IMR-90 (cell line): ENCODE results near the gene PPP2R2D. TPM values are rescaled to one million over a fixed set of nuclear protein-coding genes. Genes with fewer than 3 reads are reported as not detected.

Experiments used
- ATAC-seq: fragments of 200-7000 bp; cut with Tn5 transposase; 2 replicates; pipeline ENCODE4 v1.9.1; 2020; ENCODE audit warnings: low read depth, mild to moderate bottlenecking, moderate library complexity
- BruUV-seq: library from RNA; stranded (reverse); fragments of 400-500 nt; replicated peaks from 2 replicates; lab custom pipeline; 2021; lab: Mats Ljungman, UMichigan
- CTCF ChIA-PET: fragments of 300-600 bp; formaldehyde crosslinking; extraction: SDS; loops from one replicate; lab custom pipeline; 2021; ENCODE audit warnings: antibody characterized with exemption; lab: Yijun Ruan, JAX
- POLR2A ChIA-PET: fragments of 300-600 bp; sonication (Branson Sonifier 250); formaldehyde crosslinking; loops from one replicate; lab custom pipeline; 2022; ENCODE audit warnings: antibody characterized with exemption; ENCODE audit not compliant: unreplicated experiment; lab: Charles Lee
- DNase-seq: peaks from one replicate; pipeline ENCODE4 v3.0.0; 2013
- H2AFZ ChIP-seq: replicated peaks from 2 replicates; pipeline ENCODE3; 2013; ENCODE audit warnings: low read length, mild to moderate bottlenecking; ENCODE audit not compliant: poor library complexity
- H2AK5ac ChIP-seq: 2 replicates; pipeline ENCODE4 v1.6.1; 2013; ENCODE audit warnings: low read depth, low read length, inconsistent platforms
- H2AK9ac ChIP-seq: replicated peaks from 2 replicates; pipeline ENCODE3; 2013; ENCODE audit warnings: mild to moderate bottlenecking, low read depth, low read length, moderate library complexity; ENCODE audit not compliant: poor library complexity
- H2BK120ac ChIP-seq: 2 replicates; pipeline ENCODE4 v1.6.1; 2013; ENCODE audit warnings: low read depth, low read length, inconsistent platforms
- H2BK15ac ChIP-seq: 3 replicates; pipeline ENCODE4 v1.6.1; 2013; ENCODE audit warnings: low read depth, low read length, inconsistent platforms
- H2BK20ac ChIP-seq: 2 replicates; pipeline ENCODE4 v1.6.1; 2013; ENCODE audit warnings: low read depth, mild to moderate bottlenecking, inconsistent platforms, low read length, moderate library complexity
- H2BK5ac ChIP-seq: 2 replicates; pipeline ENCODE4 v1.6.1; 2013; ENCODE audit warnings: mild to moderate bottlenecking, low read depth, low read length, inconsistent platforms; ENCODE audit not compliant: poor library complexity, severe bottlenecking
- H3K14ac ChIP-seq: replicated peaks from 2 replicates; pipeline ENCODE4 v1.6.1; 2013; ENCODE audit warnings: low read depth, low read length, inconsistent platforms
- H3K18ac ChIP-seq: 2 replicates; pipeline ENCODE4 v1.6.1; 2013; ENCODE audit warnings: low read depth, low read length, control low read depth
- H3K23ac ChIP-seq: 2 replicates; pipeline ENCODE4 v1.6.1; 2013; ENCODE audit warnings: low read depth, low read length, inconsistent platforms
- H3K27ac ChIP-seq: 2 replicates; pipeline ENCODE4 v1.5.1; 2013; ENCODE audit warnings: mild to moderate bottlenecking, control low read depth, low read length; ENCODE audit not compliant: insufficient read depth
- H3K27me3 ChIP-seq: 2 replicates; pipeline ENCODE4 v1.6.1; 2013; ENCODE audit warnings: low read length; ENCODE audit not compliant: control insufficient read depth, insufficient read depth
- H3K36me3 ChIP-seq: 2 replicates; pipeline ENCODE4 v1.6.1; 2013; ENCODE audit warnings: low read length, mixed read lengths; ENCODE audit not compliant: control insufficient read depth, insufficient read depth
- H3K4ac ChIP-seq: 2 replicates; pipeline ENCODE4 v1.6.1; 2013; ENCODE audit warnings: low read depth, low read length, inconsistent platforms
- H3K4me1 ChIP-seq: 2 replicates; pipeline ENCODE4 v1.6.1; 2013; ENCODE audit warnings: low read length, mixed read lengths; ENCODE audit not compliant: control insufficient read depth, insufficient read depth
- H3K4me2 ChIP-seq: 2 replicates; pipeline ENCODE4 v1.6.1; 2013; ENCODE audit warnings: low read depth, mild to moderate bottlenecking, control low read depth, low read length, moderate library complexity
- H3K4me3 ChIP-seq: 2 replicates; pipeline ENCODE4 v1.5.1; 2013; ENCODE audit warnings: low read depth, mild to moderate bottlenecking, control low read depth, low read length, moderate library complexity; ENCODE audit not compliant: insufficient read depth
- H3K56ac ChIP-seq: 2 replicates; pipeline ENCODE4 v1.6.1; 2013; ENCODE audit warnings: low read length, inconsistent platforms; ENCODE audit not compliant: insufficient read depth; ENCODE audit errors: extremely low read depth
- H3K79me1 ChIP-seq, 2 experiments: 2 replicates each; pipeline ENCODE4 v1.6.1; 2013; ENCODE audit warnings: low read length in 2 of 2, inconsistent platforms in 1 of 2, low read depth in 1 of 2
- H3K9ac ChIP-seq: 2 replicates; pipeline ENCODE4 v1.6.1; 2013; ENCODE audit warnings: low read depth, low read length, control low read depth
- H3K9me1 ChIP-seq: 2 replicates; pipeline ENCODE4 v1.6.1; 2013; ENCODE audit warnings: low read length, inconsistent platforms; ENCODE audit not compliant: insufficient read depth
- H3K9me3 ChIP-seq: 2 replicates; pipeline ENCODE4 v1.6.1; 2013; ENCODE audit warnings: low read length; ENCODE audit not compliant: control insufficient read depth, insufficient read depth
- H4K20me1 ChIP-seq: 2 replicates; pipeline ENCODE4 v1.6.1; 2013; ENCODE audit warnings: low read length, inconsistent platforms; ENCODE audit not compliant: insufficient read depth
- H4K5ac ChIP-seq: 2 replicates; pipeline ENCODE4 v1.6.1; 2013; ENCODE audit warnings: mild to moderate bottlenecking, low read depth, low read length, control low read depth
- H4K8ac ChIP-seq, 2 experiments: 2 replicates each; pipeline ENCODE4 v1.6.1; 2013; ENCODE audit warnings: low read depth in 2 of 2, low read length in 2 of 2, control low read depth in 1 of 2, inconsistent platforms in 1 of 2
- H4K91ac ChIP-seq: 2 replicates; pipeline ENCODE4 v1.6.1; 2013; ENCODE audit warnings: low read depth, low read length, inconsistent platforms; ENCODE audit not compliant: insufficient read depth
- BHLHE40 ChIP-seq: fragments of 150-350 bp; IDR thresholded peaks from 2 replicates; pipeline ENCODE4 v1.6.1; 2016; ENCODE audit warnings: mild to moderate bottlenecking, low read depth, low read length
- CEBPB ChIP-seq: IDR thresholded peaks from 2 replicates; pipeline ENCODE4 v1.6.1; 2012; ENCODE audit warnings: low read depth, low read length, improper control_type of control experiment
- CHD1 ChIP-seq: IDR thresholded peaks from 2 replicates; pipeline ENCODE4 v1.6.1; 2012; ENCODE audit warnings: low read depth, low read length, improper control_type of control experiment
- CTCF ChIP-seq: conservative IDR thresholded peaks from 2 replicates; pipeline ENCODE4 v1.5.1; 2012; ENCODE audit warnings: mild to moderate bottlenecking, low read depth, low read length, improper control_type of control experiment
- FOS ChIP-seq: fragments of 150-350 bp; IDR thresholded peaks from 2 replicates; pipeline ENCODE4 v1.6.1; 2016; ENCODE audit warnings: low read depth, low read length
- MAFK ChIP-seq: IDR thresholded peaks from 2 replicates; pipeline ENCODE4 v1.6.1; 2012; ENCODE audit warnings: low read depth, low read length, improper control_type of control experiment
- MAZ ChIP-seq: IDR thresholded peaks from 2 replicates; pipeline ENCODE4 v1.6.1; 2012; ENCODE audit warnings: low read depth, mild to moderate bottlenecking, low read length, improper control_type of control experiment, moderate library complexity, borderline replicate concordance
- MXI1 ChIP-seq: IDR thresholded peaks from 2 replicates; pipeline ENCODE4 v1.6.1; 2012; ENCODE audit warnings: low read depth, mild to moderate bottlenecking, low read length, moderate library complexity, borderline replicate concordance
- NFE2L2 ChIP-seq: fragments of 150-350 bp; IDR thresholded peaks from 2 replicates; pipeline ENCODE4 v1.6.1; 2016; ENCODE audit warnings: low read depth, mild to moderate bottlenecking, low read length
- POLR2A ChIP-seq: IDR thresholded peaks from 2 replicates; pipeline ENCODE4 v1.6.1; 2012; ENCODE audit warnings: mild to moderate bottlenecking, low read depth, low read length
- RAD21 ChIP-seq: IDR thresholded peaks from 2 replicates; pipeline ENCODE4 v1.6.1; 2012; ENCODE audit warnings: low read length, improper control_type of control experiment
- RCOR1 ChIP-seq: IDR thresholded peaks from 2 replicates; pipeline ENCODE4 v1.6.1; 2012; ENCODE audit warnings: mild to moderate bottlenecking, low read length, improper control_type of control experiment; ENCODE audit not compliant: insufficient replicate concordance
- RFX5 ChIP-seq: IDR thresholded peaks from 2 replicates; pipeline ENCODE4 v1.8.0; 2012; ENCODE audit warnings: low read depth, mild to moderate bottlenecking, low read length, moderate library complexity
- SMC3 ChIP-seq: fragments of 150-350 bp; IDR thresholded peaks from 2 replicates; pipeline ENCODE4 v1.6.1; 2016; ENCODE audit warnings: low read depth, mild to moderate bottlenecking, antibody characterized with exemption, low read length, moderate library complexity
- USF2 ChIP-seq: fragments of 150-350 bp; IDR thresholded peaks from 2 replicates; pipeline ENCODE4 v1.6.1; 2017; ENCODE audit warnings: mild to moderate bottlenecking, antibody characterized with exemption, low read length, low read depth
- WGBS, 2 experiments: methylation state at CpG; one replicate each; pipeline versions ENCODE4 v1.1.5 to v1.1.7; 2013; ENCODE audit warnings: missing lambda C conversion rate in 2 of 2; ENCODE audit not compliant: insufficient read length in 1 of 2; ENCODE audit errors: extremely low coverage in 2 of 2; 5-methylcytosine and 5-hydroxymethylcytosine counted together
- dilution Hi-C: fragments of 300-500 bp; cut with HindIII; formaldehyde crosslinking; loops from one replicate; pipeline ENCODE4 v1.14.3; 2018; ENCODE audit warnings: low sequenced_read_pairs; ENCODE audit not compliant: unreplicated experiment
- in situ Hi-C: fragments of 300-500 bp; cut with MboI; formaldehyde crosslinking; loops from 3 replicates; pipeline ENCODE4 v1.14.3; 2019; ENCODE audit warnings: low sequenced_read_pairs, inconsistent platforms, mixed read lengths
- intact Hi-C: fragments of 100-400 bp; cut with micrococcal nuclease; formaldehyde crosslinking; loops from 2 replicates; pipeline ENCODE4 v1.10.0; 2022
- polyA plus RNA-seq, 3 experiments: library from polyadenylated mRNA; depleted of rRNA; stranded (reverse); fragments of >200 nt; gene quantifications; 2 replicates each; pipeline ENCODE4 v1.2.3, GENCODE V29; 2012; ENCODE audit warnings: low replicate concordance in 1 of 3
- total RNA-seq: library from RNA; depleted of rRNA; stranded (reverse); fragments of >200 nt; gene quantifications from 2 replicates; pipeline ENCODE4 v1.2.3, GENCODE V29; 2012
- TF ChIP-seq, protein P1 (sequence below): fragments of 150-350 bp; IDR thresholded peaks from 2 replicates; pipeline ENCODE4 v1.6.1; 2016; ENCODE audit warnings: low read depth, mild to moderate bottlenecking, low read length, moderate library complexity, borderline replicate concordance

Gene PPP2R2D
- total and polyA plus RNA-seq, 2 of the 4 experiments (the other 2 are of a cell fraction): 22.8 to 23.8 TPM

DNA sequence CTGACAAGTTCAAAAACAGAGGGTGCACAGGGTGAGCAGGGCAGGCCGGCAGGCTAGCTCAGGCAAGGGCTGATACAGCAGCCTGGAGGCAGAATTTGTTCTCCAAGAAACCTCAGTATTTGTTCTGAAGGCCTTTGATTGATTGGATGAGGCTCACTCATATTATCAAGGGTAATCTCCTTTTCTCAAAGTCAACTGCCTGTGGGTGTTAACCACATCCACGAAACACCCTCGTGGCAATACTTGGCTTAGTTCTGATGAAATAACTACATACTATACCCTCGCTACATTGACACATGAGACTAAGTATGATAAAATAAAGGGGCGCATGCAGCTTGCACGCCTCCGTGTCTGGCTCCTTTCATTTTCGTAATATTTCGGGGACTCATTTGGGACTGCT, 4.4 kb upstream of the PPP2R2D start:
- Histone ChIP-seq H4K91ac (no peak overlapping the region), H3K4me1 (no peaks in the 10 kb centered on the region), H4K8ac (no peak overlapping the region), H3K9me1 (no peaks in the 10 kb centered on the region), H3K9ac (no peak overlapping the region), H3K4ac (no peak overlapping the region), H3K27ac (no peak overlapping the region), H3K18ac (no peak overlapping the region), H4K5ac (no peak overlapping the region), H3K36me3 (no peaks in the 10 kb centered on the region), H3K4me2 (no peak overlapping the region), H2BK120ac (no peak overlapping the region), H2AK5ac (no peak overlapping the region), H2AFZ (no peak overlapping the region), H3K56ac (no peak overlapping the region), H3K23ac (no peak overlapping the region), H3K14ac (no peak overlapping the region), H2BK20ac (no peak overlapping the region), H3K79me1 (no peaks in the 10 kb centered on the region), H2BK5ac (no peak overlapping the region), H4K20me1 (no peaks in the 10 kb centered on the region), H2BK15ac (no peak overlapping the region), H3K4me3 (no peak overlapping the region), H2AK9ac (no peak overlapping the region), H3K9me3 (no peaks in the 10 kb centered on the region; the same call in 1 of the 2 replicates), H3K27me3 (peaks cover 56% of the 10 kb centered on the region)
- BruUV-seq: no TSS peak
- no peak for ATAC-seq
- intact Hi-C loops: no loop called here
- no peak for DNase-seq
- dilution Hi-C loops: no loop called here
- in situ Hi-C loops: no loop called here
- no CpG with 5 or more reads among the region's 9 CpGs for WGBS, 2 experiments
- TF ChIP-seq MXI1 (no peak), RAD21 (no peak), SMC3 (no peak), RFX5 (no peak), MAZ (no peak), FOS (no peak), NFE2L2 (no peak), RCOR1 (no peak), CTCF (no peak), CEBPB (no peak), CHD1 (no peak), USF2 (no peak), BHLHE40 (no peak), POLR2A (no peak), MAFK (no peak)
- TF ChIP-seq, protein P1, sequence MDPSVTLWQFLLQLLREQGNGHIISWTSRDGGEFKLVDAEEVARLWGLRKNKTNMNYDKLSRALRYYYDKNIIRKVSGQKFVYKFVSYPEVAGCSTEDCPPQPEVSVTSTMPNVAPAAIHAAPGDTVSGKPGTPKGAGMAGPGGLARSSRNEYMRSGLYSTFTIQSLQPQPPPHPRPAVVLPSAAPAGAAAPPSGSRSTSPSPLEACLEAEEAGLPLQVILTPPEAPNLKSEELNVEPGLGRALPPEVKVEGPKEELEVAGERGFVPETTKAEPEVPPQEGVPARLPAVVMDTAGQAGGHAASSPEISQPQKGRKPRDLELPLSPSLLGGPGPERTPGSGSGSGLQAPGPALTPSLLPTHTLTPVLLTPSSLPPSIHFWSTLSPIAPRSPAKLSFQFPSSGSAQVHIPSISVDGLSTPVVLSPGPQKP: no peak
- ChIA-PET CTCF (interaction anchor here (1.4 to 2.3 kb wide), 2 partner anchors 11 to 126 kb away, joined by 3 to 8 read pairs; no protein-coding TSS in a partner anchor), POLR2A (no interaction called here)
